SU-DHL-6 (cell line): ENCODE measurements around the gene MBP.

Source experiments
- H2AFZ ChIP-seq: fragments of 200-600 bp; sonication (generic); 2 replicates; pipeline ENCODE4 v1.6.1; 2014; ENCODE audit warnings: low read depth, mild to moderate bottlenecking, moderate library complexity, mixed read lengths, antibody characterized with exemption, low read length; ENCODE audit not compliant: severe bottlenecking
- H3F3A ChIP-seq: fragments of 200-600 bp; shearing (Covaris generic); 2 replicates; pipeline ENCODE4 v1.6.0; 2016; ENCODE audit warnings: antibody characterized with exemption, mild to moderate bottlenecking; ENCODE audit not compliant: insufficient read depth
- H3K27ac ChIP-seq: fragments of 200-600 bp; sonication (generic); 2 replicates; pipeline ENCODE4 v1.5.1; 2016; ENCODE audit warnings: low read depth, mild to moderate bottlenecking, low read length, moderate library complexity, mixed read lengths
- H3K27me3 ChIP-seq: fragments of 200-600 bp; sonication (generic), shearing (Covaris generic); 2 replicates; pipeline ENCODE4 v1.6.0; 2014; ENCODE audit warnings: mild to moderate bottlenecking, low read length
- H3K36me3 ChIP-seq: fragments of 200-600 bp; sonication (generic); 2 replicates; pipeline ENCODE4 v1.6.1; 2014; ENCODE audit warnings: mild to moderate bottlenecking, low read length, mixed read lengths
- H3K4me2 ChIP-seq: fragments of 300-600, 200-600 bp; shearing (Covaris generic), sonication (generic); 2 replicates; pipeline ENCODE4 v1.6.0; 2014; ENCODE audit warnings: low read length, low read depth, mild to moderate bottlenecking; ENCODE audit not compliant: poor library complexity, severe bottlenecking
- H3K4me3 ChIP-seq: fragments of 200-600 bp; sonication (generic); 2 replicates; pipeline ENCODE4 v1.5.1; 2014; ENCODE audit warnings: antibody characterized with exemption, low read length, mild to moderate bottlenecking, mixed read lengths; ENCODE audit not compliant: insufficient read depth, poor library complexity, severe bottlenecking
- H3K79me2 ChIP-seq: fragments of 200-600 bp; sonication (generic); 2 replicates; pipeline ENCODE4 v1.6.1; 2014; ENCODE audit warnings: mild to moderate bottlenecking, low read length, moderate library complexity; ENCODE audit not compliant: insufficient read depth
- H3K9ac ChIP-seq: fragments of 200-600 bp; sonication (generic); 2 replicates; pipeline ENCODE4 v1.7.0; 2014; ENCODE audit warnings: mild to moderate bottlenecking, low read length
- H3K9me2 ChIP-seq: fragments of 200-600 bp; sonication (generic); replicated peaks from 2 replicates; pipeline ENCODE4 v1.6.1; 2014; ENCODE audit warnings: low read length; ENCODE audit not compliant: insufficient read depth
- H3K9me3 ChIP-seq: fragments of 200-600 bp; sonication (generic); 2 replicates; pipeline ENCODE4 v1.6.1; 2014; ENCODE audit warnings: low read length, mixed read lengths; ENCODE audit not compliant: insufficient read depth
- H4K20me1 ChIP-seq: fragments of 200-600 bp; sonication (generic); 2 replicates; pipeline ENCODE4 v1.6.1; 2014; ENCODE audit warnings: low read depth, mild to moderate bottlenecking, antibody characterized with exemption, low read length, moderate library complexity, mixed read lengths
- EZH2phosphoT487 ChIP-seq: fragments of 200-600 bp; sonication (generic), shearing (Covaris generic); conservative IDR thresholded peaks from 2 replicates; pipeline ENCODE4 v1.6.1; 2018; ENCODE audit warnings: mild to moderate bottlenecking, antibody characterized with exemption, low read length, moderate library complexity, mixed read lengths
- TF ChIP-seq, protein P1 (sequence below): fragments of 200-600 bp; sonication (generic); IDR thresholded peaks from one replicate; pipeline ENCODE4 v1.5.1; 2017; ENCODE audit warnings: antibody characterized with exemption, mild to moderate bottlenecking, low read length, moderate library complexity; ENCODE audit not compliant: insufficient read depth, poor library complexity, severe bottlenecking

Gene MBP

GRCh38 chr18:77107292-77107691, 25.3 kb downstream of the MBP start:
- Histone ChIP-seq H3K9me2 (no peaks in the 10 kb centered on the region), H2AFZ (no peak overlapping the region), H3K9ac (no peak overlapping the region), H3K36me3 (peaks cover 4% of the 10 kb centered on the region; the same call in 1 of the 2 replicates), H3F3A (peaks cover 22% of the 10 kb centered on the region), H3K4me2 (no peak overlapping the region), H3K27me3 (no peaks in the 10 kb centered on the region), H3K27ac (no peak overlapping the region), H3K9me3 (no peaks in the 10 kb centered on the region), H4K20me1 (no peaks in the 10 kb centered on the region), H3K79me2 (peaks cover 67% of the 10 kb centered on the region), H3K4me3 (no peak overlapping the region)
- TF ChIP-seq EZH2phosphoT487, result no peak
- TF ChIP-seq, protein P1, sequence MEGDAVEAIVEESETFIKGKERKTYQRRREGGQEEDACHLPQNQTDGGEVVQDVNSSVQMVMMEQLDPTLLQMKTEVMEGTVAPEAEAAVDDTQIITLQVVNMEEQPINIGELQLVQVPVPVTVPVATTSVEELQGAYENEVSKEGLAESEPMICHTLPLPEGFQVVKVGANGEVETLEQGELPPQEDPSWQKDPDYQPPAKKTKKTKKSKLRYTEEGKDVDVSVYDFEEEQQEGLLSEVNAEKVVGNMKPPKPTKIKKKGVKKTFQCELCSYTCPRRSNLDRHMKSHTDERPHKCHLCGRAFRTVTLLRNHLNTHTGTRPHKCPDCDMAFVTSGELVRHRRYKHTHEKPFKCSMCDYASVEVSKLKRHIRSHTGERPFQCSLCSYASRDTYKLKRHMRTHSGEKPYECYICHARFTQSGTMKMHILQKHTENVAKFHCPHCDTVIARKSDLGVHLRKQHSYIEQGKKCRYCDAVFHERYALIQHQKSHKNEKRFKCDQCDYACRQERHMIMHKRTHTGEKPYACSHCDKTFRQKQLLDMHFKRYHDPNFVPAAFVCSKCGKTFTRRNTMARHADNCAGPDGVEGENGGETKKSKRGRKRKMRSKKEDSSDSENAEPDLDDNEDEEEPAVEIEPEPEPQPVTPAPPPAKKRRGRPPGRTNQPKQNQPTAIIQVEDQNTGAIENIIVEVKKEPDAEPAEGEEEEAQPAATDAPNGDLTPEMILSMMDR, result no peak

DNA sequence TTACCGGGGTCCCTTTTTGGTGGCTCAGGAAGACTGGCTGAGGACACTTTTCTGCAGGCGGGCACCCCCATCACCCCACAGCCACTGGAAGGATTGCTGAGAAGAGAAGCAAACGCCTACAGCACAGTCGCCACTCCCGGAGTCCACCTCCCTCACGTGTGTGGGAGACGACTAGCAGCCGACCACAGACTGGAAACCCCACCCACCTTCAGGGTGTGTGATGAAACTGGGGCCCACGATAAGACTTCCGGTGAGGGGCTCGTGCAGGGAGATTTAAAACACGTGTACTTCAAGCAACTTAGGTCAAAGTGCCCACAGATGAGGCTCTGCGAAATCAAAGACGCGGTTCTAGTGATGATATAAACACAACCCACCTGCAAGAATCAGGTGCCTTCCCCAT, 26.3 kb downstream of the MBP start:
- Histone ChIP-seq H2AFZ (no peak overlapping the region), H3K36me3 (peaks cover 4% of the 10 kb centered on the region; the same call in 1 of the 2 replicates), H3K4me2 (no peak overlapping the region), H3K9ac (no peak overlapping the region), H4K20me1 (no peaks in the 10 kb centered on the region), H3K27ac (peak overlapping the region; percentile 8; the same call in 1 of the 2 replicates), H3F3A (peaks cover 31% of the 10 kb centered on the region), H3K27me3 (no peaks in the 10 kb centered on the region), H3K79me2 (peaks cover 66% of the 10 kb centered on the region), H3K9me3 (no peaks in the 10 kb centered on the region), H3K9me2 (no peaks in the 10 kb centered on the region), H3K4me3 (no peak overlapping the region)
- no peak for TF ChIP-seq EZH2phosphoT487
- TF ChIP-seq, protein P1, result no peak

GRCh38 chr18:77105680-77106079, 26.9 kb downstream of the MBP start:
- Histone ChIP-seq H3K79me2 (peaks cover 66% of the 10 kb centered on the region), H2AFZ (no peak overlapping the region), H3K9me2 (no peaks in the 10 kb centered on the region), H3K36me3 (peaks cover 4% of the 10 kb centered on the region; the same call in 1 of the 2 replicates), H3K27me3 (no peaks in the 10 kb centered on the region), H3F3A (peaks cover 36% of the 10 kb centered on the region), H3K4me2 (no peak overlapping the region), H3K27ac (peak overlapping the region; percentile 19; the same call in 1 of the 2 replicates), H4K20me1 (no peaks in the 10 kb centered on the region), H3K9ac (no peak overlapping the region), H3K9me3 (no peaks in the 10 kb centered on the region), H3K4me3 (no peak overlapping the region)
- no peak for TF ChIP-seq EZH2phosphoT487
- TF ChIP-seq, protein P1, result no peak
